NCI-H510A treated with DMSO at 0.1 percent for 48 hours (cell line): ENCODE data around the gene RELL1.

Source experiments
- DNase-seq: peaks from one replicate; lab custom pipeline; 2025; lab: John Stamatoyannopoulos, UW

Gene RELL1

GRCh38 chr4:37635155-37635554 lies 51.0 kb downstream of the RELL1 start:
- no peak for DNase-seq

- no peak for DNase-seq
These were observed 52.0 kb downstream of the RELL1 start for GRCh38 chr4:37634180-37634579.

- no peak for DNase-seq
These were observed 53.3 kb downstream of the RELL1 start for GRCh38 chr4:37632836-37633235.

DNA sequence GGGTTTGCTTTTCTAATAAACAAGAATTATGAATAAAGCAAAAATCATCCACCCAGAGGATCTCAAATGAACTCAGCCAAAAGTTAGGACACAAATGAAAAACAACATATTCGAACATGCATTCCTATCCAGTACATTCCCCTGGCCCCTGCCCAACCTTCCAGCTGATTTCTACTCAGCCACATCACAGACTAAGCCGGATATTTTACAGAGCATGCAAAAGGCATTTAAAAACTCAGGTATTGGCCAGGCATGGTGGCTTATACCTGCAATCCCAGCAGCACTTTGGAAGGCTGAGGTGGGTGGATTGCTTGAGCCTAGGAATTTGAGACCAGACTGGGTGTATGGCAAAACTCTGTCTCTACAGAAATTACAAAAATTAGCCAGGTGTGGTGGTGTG lies 54.6 kb downstream of the RELL1 start:
- no peak for DNase-seq

DNA sequence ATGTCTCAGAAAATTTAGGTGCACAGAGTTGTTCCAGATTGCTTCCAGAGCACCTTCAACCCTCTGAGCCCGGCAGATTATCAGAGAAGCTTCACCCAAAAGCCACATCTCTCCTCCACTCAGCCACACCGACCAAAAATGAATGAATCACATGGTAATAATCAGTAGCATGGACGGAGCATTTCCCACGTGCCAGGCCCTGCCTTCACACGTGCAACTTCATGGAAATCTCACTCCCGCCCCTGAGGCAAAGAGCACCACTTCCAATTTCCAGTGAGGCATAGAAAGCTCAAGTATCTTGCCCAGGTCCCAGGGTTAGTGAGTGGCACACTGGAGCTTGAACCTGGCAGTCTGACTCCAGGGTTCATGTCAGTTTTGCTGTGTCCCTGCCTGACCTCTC lies 56.5 kb downstream of the RELL1 start:
- DNase-seq, result no peak

GRCh38 chr4:37628977-37629609 lies 57.1 kb downstream of the RELL1 start:
- DNase-seq, result no peak

DNA sequence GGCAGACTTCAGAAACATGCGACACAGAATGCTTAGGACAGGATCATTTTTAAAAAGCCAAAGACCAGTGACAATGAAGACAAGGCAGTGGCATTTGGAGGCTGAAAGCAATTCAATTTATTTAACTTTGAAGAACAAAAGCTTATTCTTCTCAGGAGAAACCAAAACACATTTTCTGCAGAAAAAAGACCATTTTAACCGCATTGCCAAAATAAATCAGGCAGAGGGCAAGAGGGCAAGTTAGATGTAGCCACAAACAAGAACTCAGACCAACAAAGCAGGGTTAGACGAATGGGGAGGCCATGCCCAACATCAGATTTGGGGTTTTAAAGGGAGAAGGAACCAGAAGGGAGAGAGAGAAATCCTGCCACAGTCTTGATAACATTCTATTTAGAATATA lies 58.9 kb downstream of the RELL1 start:
- DNase-seq, result no peak

- DNase-seq, result no peak
These were observed 60.7 kb downstream of the RELL1 start for GRCh38 chr4:37625499-37625898.

DNA sequence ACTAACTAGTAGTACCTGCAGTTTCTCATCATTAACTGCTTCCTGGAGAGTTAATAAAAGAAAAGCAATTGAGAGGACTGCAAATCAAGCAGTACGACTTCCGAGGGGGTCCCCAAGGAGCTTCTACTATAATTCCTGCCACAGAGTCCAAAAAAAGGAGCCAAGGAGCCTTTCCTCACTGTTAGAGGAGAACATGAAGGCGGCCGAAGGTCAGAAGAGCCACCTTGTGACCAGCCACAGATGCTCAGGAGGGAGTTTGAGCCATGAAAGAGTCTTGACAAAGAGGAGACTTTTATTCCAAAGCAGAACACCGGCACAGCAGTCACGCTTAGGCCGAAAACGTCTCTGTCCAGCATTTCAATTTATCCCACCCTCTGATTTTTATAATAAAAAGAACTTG lies 62.2 kb downstream of the RELL1 start:
- DNase-seq, result no peak

DNA sequence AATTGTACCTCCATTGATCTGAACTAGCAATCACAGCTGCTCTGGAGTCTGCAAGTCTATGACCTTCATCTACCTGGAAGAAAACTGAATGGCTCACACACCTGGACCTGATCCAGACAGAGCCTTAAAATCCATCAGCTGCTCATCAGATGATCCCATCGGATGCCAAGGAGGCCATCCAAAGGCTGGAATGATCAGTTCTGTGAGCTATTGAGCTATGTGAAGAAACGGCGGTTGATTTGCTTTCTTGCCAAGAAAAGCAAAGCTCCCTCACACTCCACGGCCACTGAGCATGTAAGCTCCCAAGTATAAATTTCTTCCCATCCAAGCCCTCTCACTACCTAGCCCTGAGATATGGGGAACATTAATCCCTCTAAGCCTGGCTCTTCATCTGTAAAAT lies 63.1 kb downstream of the RELL1 start:
- DNase-seq, result no peak

DNA sequence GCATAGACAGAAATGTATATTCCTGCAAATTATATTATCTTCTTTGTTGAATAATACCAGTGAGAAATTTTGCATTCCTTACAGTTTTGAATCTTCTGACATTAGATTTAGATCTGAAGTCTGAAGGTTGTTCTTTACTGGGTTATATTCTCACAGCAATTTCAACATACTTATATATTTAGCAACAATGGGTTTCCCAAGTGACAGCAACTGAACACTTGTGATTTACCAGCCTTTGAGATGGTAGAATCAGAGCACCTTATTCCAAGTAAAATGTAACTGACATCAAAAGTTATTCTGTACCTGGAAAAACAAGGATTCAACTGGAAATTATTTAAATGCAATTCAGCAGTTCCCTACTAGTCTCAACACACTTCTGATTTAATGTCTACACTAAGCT lies 66.0 kb downstream of the RELL1 start:
- DNase-seq, result no peak

DNA sequence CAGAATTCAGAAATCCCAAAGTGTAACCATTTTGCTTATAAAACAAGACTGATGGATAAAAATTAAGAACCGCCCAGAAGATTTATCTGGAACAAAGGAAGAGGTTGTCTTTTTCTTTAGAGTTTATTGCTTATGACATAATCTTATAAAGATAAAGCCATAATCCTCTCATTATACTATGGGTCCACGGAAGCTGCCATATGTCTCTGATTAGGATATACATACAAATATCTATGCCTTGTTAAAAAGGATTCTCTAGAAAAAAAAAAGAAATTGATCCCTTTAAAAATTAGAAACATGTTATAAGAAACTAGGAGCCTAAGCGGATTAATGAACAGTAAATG lies 70.5 kb downstream of the RELL1 start:
- DNase-seq, result no peak

DNA sequence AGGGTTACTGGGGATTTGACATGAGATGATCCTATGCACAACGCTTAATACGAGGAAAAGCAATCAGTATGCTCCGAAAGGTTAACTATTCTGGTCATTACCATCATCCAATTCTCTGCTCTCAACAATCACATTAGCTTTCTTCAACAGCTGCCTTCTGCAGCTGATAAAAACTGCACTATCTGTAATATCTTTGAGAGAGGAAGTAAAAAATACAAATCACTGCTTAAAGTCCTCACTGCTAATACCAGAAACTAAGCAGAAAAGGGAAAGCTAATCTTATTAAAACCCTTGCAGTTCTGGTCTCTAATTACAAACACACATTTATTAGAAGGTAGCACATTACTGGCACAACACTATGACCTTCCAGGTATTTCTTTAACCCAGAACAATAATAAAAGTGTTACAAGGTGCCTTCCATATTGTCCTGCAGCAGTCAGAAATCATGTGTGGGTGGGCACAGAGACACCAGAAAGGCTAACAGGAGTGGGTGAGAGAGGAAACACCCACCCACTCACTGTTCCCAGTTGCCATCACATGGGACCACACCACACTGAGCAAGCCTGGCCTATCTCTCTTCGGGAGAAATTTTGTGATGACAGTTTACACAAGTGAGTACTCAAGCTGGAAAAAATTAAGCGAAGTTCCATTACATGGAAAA lies 71.0 kb downstream of the RELL1 start:
- no peak for DNase-seq

- no peak for DNase-seq
These were observed 73.4 kb downstream of the RELL1 start for GRCh38 chr4:37612811-37613210.

- no peak for DNase-seq
These were observed 76.5 kb downstream of the RELL1 start for GRCh38 chr4:37609626-37610025.

DNA sequence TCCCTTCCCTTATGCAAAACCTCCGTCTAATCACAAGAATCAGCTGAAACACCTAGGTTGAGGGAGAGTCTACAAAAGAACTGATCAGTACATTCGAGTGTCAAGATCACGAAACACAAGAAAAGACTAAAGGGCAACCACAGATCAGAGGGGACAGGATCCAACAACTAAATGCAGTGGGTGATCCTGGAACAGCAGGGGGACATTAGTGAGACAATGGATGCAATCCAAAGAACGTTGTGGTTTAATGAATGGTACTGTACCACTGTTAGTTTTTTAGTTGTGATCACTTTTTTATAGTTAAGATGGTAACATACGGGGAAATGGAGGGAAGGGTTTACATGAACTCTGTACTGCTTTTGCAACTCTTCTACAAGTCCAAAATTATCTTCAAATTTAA lies 79.2 kb downstream of the RELL1 start:
- DNase-seq, result no peak

DNA sequence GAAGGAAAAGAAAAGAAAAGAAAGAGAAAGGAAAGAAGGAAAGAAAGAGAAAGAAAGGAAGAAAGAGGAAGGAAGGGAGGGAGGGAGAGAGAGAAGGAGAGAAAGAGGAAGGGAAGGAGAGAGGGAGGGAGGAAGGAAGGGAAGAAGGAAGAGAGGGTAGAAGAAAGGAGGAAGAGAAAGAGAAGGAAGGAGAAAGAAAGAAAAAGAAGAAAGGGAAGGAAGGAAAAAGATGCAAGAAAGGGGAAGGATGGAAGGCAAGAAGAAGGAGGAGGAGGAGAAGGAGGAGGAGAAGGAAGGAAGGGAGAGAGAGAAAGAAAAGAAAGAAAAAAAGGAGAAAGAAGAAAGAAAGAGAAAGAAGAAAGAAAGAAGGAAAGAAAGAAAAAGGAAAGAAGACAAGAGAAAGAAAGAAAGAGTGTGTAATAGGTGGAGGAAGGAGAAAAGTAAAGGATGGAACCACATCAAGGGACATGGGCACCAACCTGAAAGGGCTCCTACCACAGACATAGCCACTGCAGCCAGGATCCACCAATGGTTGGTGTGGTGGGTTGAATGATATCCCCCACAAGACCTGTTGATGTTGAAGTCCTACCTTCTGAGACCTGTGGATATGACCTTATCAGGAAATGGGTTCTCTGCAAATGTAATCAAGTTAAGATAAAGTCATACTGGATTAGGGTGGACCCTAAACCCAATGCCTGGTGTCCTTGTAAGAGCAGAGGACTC lies 80.2 kb downstream of the RELL1 start:
- DNase-seq, result no peak

DNA sequence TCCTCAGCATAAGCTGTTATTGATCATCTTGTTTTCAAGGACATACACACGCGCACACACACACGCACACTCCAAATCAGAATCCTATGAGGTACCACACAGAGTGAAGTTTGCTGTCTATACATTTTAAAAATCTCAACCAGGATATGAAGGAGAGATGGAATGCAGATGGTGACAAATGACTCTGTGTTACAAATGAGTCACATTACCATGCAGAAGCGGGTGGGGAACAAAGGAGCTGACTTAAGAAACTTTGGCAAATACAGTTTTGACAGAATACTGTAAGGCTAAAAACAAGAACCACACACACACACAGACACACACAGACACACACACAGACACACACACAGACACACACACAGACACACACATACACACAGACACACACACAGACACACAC lies 81.7 kb downstream of the RELL1 start:
- DNase-seq, result no peak

DNA sequence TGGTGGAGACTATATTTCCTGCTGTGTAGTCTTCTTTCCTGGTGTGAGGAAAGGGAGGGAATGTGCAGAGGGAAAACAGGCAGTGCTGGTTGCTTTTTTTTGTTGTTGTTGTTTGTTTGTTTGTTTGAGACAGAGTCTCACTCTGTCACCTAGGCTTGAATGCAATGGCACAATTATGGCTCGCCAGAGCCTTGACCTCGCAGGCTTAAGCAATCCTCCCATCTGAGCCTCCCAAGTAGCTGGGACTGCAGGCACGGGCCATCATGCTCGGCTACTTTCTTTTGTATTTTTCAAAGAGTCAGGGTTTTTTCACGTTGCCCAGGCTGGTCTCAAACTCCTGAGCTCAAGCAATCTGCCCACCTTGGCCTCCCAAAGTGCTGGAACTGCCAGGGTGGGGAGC lies 82.5 kb downstream of the RELL1 start:
- DNase-seq, result no peak

- peak; percentile 22 for DNase-seq
These were observed 83.1 kb downstream of the RELL1 start for GRCh38 chr4:37603070-37603468.

DNA sequence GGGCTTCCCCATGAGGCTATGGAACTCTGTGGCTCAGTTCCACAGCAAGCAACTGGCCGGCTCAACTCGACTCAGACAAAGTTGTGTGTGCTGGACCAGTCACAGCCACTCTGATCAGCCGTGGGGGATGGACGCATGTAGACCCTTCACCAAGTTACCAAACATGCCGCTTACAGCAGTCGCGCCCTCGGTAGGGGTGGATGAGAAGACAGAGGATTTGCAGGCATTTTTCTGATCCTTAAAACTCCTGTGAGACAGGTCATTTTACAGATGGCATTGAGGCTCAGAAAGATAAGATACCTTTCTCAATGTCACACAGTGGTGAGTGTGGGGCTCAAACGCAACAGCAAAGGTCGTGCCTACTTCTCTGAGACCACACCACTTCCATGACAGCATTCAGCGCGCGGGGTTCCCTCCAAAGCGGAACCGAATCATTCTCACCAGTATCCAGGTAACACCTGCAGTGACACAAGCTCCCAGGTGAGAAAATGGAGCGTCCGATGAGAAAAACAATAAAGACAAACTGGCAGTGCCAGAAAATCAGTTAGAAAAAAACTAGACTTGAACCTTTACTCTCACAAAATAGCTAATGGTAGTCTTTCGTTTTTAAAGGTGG lies 83.6 kb downstream of the RELL1 start:
- DNase-seq, result no peak

- no peak for DNase-seq
These were observed 84.6 kb downstream of the RELL1 start for GRCh38 chr4:37601531-37601930.

GRCh38 chr4:37599092-37599790 lies 86.9 kb downstream of the RELL1 start:
- no peak for DNase-seq
